A549 treated with dexamethasone at 1 μM for 4 hours (cell line): ENCODE measurements around the gene TRIM2. TPM values are rescaled to one million over a fixed set of nuclear protein-coding genes. Genes with fewer than 3 reads are reported as not detected.

ENCODE experiments used
- total RNA-seq: library from RNA; stranded (reverse); fragments of 200-300 nt; extraction: Qiagen RNA extraction; gene quantifications from 5 replicates; pipeline ENCODE4 v1.2.3, GENCODE V29; 2022

TRIM2 gene
- total RNA-seq: 0.54 to 1.1 TPM (median 0.98 TPM) in 5 replicates

DNA sequence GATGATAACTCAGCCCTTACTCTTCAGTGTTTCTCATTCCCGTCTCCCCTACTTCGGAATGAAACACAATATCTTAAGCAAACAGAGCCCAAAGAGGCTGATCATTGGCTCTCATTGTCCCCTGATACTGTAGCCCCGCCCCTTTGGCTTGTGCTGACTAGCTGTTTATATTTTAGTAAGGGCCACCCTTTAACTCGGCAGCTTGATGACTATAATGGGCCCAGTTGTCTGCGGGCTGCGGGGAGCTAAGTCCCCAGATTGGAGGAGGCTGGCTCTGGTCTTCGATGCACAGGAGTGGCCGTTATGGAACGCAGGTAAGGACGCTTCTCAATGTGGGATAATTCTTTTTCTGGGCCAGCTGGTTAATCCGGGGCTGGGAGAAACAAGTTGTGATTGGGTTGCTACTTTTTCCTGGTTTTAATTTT, at the start of gene TRIM2:
Gene TRIM2 (plus strand): TSS at position 197 of the 425 bp plus-strand sequence. CDS start 88 bp downstream, at position 285.

DNA sequence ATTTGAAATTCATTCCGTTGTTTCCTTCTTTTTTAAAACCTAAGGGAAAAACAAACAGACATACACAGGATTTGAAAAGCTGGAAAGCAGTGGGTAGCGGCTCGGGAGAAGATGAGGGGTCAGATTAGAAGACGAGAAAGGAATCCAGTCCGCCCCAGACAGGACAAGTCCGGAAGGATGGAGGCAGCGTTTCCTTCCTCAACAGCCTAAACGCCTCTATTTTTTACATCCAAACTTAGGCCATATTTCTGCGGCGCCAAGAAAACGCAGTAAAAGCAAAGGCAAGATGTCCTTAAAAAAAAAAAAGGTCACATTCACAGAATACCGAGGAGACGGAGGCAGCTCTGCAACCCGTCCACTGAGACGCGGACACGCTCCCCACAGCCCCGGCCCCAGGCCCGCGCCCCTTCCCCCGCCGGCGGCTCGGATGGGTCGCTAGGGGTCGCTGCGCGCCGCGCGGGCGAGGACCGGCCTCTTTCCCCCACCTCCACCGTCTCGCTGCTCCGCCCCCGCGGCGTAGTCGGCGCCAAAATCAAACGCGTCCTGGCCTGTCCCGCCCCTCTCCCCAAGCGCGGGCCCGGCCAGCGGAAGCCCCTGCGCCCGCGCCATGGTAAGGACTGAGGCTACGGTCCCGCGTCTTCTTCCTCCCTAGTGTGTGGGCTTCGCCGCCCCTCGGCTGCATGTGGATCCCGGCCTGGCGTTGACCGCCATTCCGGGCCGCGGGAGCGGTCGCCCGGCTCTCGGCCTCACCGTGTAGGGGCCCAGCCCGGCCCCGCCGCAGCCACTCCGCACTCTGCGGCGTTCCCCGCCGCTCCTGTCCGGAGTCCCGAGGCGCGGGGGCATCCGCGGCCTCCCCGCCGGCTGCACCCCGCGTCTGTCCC, 140.1 kb downstream of the TRIM2 start, which contains the start of gene MND1:
Gene MND1 (plus strand): TSS at position 558 of the 881 bp plus-strand sequence. CDS start 50 bp downstream, at position 608.

Other genes starting within 250 kb of the TRIM2 start
- 11.5 to 18.7 TPM (median 14.8 TPM) in 5 replicates for gene MND1, start 140.2 kb downstream of the TRIM2 start, total RNA-seq